ENCODE data around the gene PDLIM1. TPM values are rescaled to one million over a fixed set of nuclear protein-coding genes. Genes with fewer than 3 reads are reported as not detected.

Gene PDLIM1
- total and polyA plus RNA-seq, 8 donors: 41.7 to 289 (median 182) TPM

- intact Hi-C loops (cut with DNase I; ENCODE audit: low total_unique reads): no loop called here
- Histone ChIP-seq H3K4me3 (no peak overlapping the region), H3K36me3 (peaks cover 8 to 70% (median 41%) of the 10 kb centered on the region in 4 donors), H3K27ac (peak overlapping the region in 1 of 5 donors; percentile 89), H3K9me3 (no peaks in the 10 kb centered on the region), H3K27me3 (no peaks in the 10 kb centered on the region), H3K4me1 (peaks cover 9 to 45% (median 27%) of the 10 kb centered on the region in 4 donors)
- DNase-seq: no peak
- WGBS, 5 donors: 76 to 86% (median 83%) methylated on average over 11 of the region's 11 CpGs
- TF ChIP-seq POLR2AphosphoS5 (IDR thresholded peaks at IDR 0.05) (no peak), EP300 (IDR thresholded peaks at IDR 0.05) (no peak), POLR2A (IDR thresholded peaks at IDR 0.05) (no peak), CTCF (IDR thresholded peaks at IDR 0.05) (no peak)
Observed at GRCh38 chr10:95324436-95325268, 33.8 kb upstream of the PDLIM1 start.

GRCh38 chr10:95321554-95322301 lies 30.9 kb upstream of the PDLIM1 start:
- 86 to 92% (median 89%) methylated on average over 10 of the region's 10 CpGs for WGBS, 5 donors
- intact Hi-C loops (cut with DNase I; ENCODE audit: low total_unique reads): no loop called here
- DNase-seq: peak in 1 of 2 donors; percentile 32
- Histone ChIP-seq H3K9me3 (no peaks in the 10 kb centered on the region), H3K4me1 (peaks cover 0 to 21% (median 6%) of the 10 kb centered on the region in 4 donors), H3K27me3 (no peaks in the 10 kb centered on the region), H3K4me3 (no peak overlapping the region), H3K36me3 (peaks cover 16 to 81% (median 60%) of the 10 kb centered on the region in 4 donors), H3K27ac (peak overlapping the region in 1 of 5 donors; percentile 19)
- TF ChIP-seq EP300 (IDR thresholded peaks at IDR 0.05): no peak
- no peak for TF ChIP-seq POLR2AphosphoS5 (IDR thresholded peaks at IDR 0.05)
- TF ChIP-seq POLR2A (IDR thresholded peaks at IDR 0.05): no peak
- no peak for TF ChIP-seq CTCF (IDR thresholded peaks at IDR 0.05)

- intact Hi-C loops (cut with DNase I; ENCODE audit: low total_unique reads): no loop called here
- DNase-seq: no peak
- TF ChIP-seq EP300 (IDR thresholded peaks at IDR 0.05) (no peak), POLR2A (IDR thresholded peaks at IDR 0.05) (no peak), CTCF (IDR thresholded peaks at IDR 0.05) (no peak), POLR2AphosphoS5 (IDR thresholded peaks at IDR 0.05) (no peak)
Observed at GRCh38 chr10:95319239-95319638, 28.4 kb upstream of the PDLIM1 start.

GRCh38 chr10:95315509-95315908 lies 24.7 kb upstream of the PDLIM1 start:
- Histone ChIP-seq H3K4me3 (no peak overlapping the region), H3K36me3 (peaks cover 27 to 79% (median 58%) of the 10 kb centered on the region in 4 donors)
- 35 to 68% (median 61%) methylated on average over 2 of the region's 2 CpGs for WGBS, 5 donors

More at GRCh38 chr10:95319239-95319638, 28.4 kb upstream of the PDLIM1 start:
- Histone ChIP-seq H3K36me3 (peaks cover 21 to 93% (median 78%) of the 10 kb centered on the region in 4 donors), H3K27me3 (no peaks in the 10 kb centered on the region), H3K4me3 (no peak overlapping the region), H3K9me3 (no peaks in the 10 kb centered on the region), H3K4me1 (peaks cover 5 to 30% (median 12%) of the 10 kb centered on the region in 4 donors), H3K27ac (peak overlapping the region in 1 of 5 donors; percentile 5)

More at GRCh38 chr10:95315509-95315908, 24.7 kb upstream of the PDLIM1 start:
- no peak for TF ChIP-seq CTCF (IDR thresholded peaks at IDR 0.05)
- no peak for TF ChIP-seq EP300 (IDR thresholded peaks at IDR 0.05)
- no peak for TF ChIP-seq POLR2AphosphoS5 (IDR thresholded peaks at IDR 0.05)
- TF ChIP-seq POLR2A (IDR thresholded peaks at IDR 0.05): no peak
- H3K27me3 ChIP-seq: no peaks in the 10 kb centered on the region
- H3K9me3 ChIP-seq: no peaks in the 10 kb centered on the region
- intact Hi-C loops (cut with DNase I; ENCODE audit: low total_unique reads): no loop called here
- H3K27ac ChIP-seq: no peak overlapping the region
- peaks cover 18 to 67% (median 37%) of the 10 kb centered on the region in 4 donors for H3K4me1 ChIP-seq
- no peak for DNase-seq
